GM10248 (cell line): ENCODE results near the gene HK1.
"Not testable (repeated sequence)": the region's sequence is repeated elsewhere in the genome, so short reads cannot be mapped to it uniquely, and the experiment has no call there.

ENCODE experiments used
- CTCF ChIA-PET: fragments of 300-600 bp; sonication (Branson Sonifier 250); formaldehyde crosslinking; extraction: SDS; loops from one replicate; lab custom pipeline; 2021; ENCODE audit warnings: antibody characterized with exemption; lab: Yijun Ruan, JAX
- POLR2A ChIA-PET: fragments of 350-650 bp; sonication (Branson Sonifier 250); formaldehyde crosslinking; extraction: SDS; loops from one replicate; lab custom pipeline; 2020; ENCODE audit warnings: antibody characterized with exemption; lab: Yijun Ruan, JAX
- DNase-seq: peaks from one replicate; pipeline ENCODE4 v3.0.0; 2012; ENCODE audit errors: extremely low spot score
- TF ChIP-seq, protein P1 (sequence below): IDR thresholded peaks from 2 replicates; pipeline ENCODE4 v1.5.1; 2012; ENCODE audit warnings: mild to moderate bottlenecking, low read depth; ENCODE audit errors: extremely low read depth, missing control alignments, control extremely low read depth

The HK1 gene

DNA sequence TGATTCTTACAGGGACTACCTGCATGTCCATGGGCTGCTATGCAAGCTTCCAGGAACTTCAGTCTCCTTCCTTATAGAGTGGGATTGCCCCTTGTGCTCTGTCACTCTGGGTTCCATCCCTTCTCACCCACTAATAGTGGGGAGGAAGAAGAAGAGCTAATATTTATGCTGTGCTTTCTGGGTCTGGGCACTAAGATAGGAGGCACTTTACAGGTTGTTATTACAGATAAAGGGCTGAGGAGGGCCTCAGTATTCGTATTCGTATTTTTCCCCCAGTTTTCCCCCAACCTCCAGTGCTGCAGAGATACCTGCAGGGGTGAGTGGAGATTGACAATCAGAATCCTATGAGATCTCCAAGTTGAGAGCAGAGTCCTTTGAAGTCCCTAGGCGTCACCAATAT, 14.2 kb downstream of the HK1 start:
- TF ChIP-seq, protein P1, sequence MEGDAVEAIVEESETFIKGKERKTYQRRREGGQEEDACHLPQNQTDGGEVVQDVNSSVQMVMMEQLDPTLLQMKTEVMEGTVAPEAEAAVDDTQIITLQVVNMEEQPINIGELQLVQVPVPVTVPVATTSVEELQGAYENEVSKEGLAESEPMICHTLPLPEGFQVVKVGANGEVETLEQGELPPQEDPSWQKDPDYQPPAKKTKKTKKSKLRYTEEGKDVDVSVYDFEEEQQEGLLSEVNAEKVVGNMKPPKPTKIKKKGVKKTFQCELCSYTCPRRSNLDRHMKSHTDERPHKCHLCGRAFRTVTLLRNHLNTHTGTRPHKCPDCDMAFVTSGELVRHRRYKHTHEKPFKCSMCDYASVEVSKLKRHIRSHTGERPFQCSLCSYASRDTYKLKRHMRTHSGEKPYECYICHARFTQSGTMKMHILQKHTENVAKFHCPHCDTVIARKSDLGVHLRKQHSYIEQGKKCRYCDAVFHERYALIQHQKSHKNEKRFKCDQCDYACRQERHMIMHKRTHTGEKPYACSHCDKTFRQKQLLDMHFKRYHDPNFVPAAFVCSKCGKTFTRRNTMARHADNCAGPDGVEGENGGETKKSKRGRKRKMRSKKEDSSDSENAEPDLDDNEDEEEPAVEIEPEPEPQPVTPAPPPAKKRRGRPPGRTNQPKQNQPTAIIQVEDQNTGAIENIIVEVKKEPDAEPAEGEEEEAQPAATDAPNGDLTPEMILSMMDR = no peak
- CTCF ChIA-PET = interaction anchor here (1.7 to 2.0 kb wide), 2 partner anchors 11 to 14 kb away, joined by 5 read pairs; partner anchors contain the start of gene HK1
- DNase-seq = no peak
- POLR2A ChIA-PET = no interaction called here

DNA sequence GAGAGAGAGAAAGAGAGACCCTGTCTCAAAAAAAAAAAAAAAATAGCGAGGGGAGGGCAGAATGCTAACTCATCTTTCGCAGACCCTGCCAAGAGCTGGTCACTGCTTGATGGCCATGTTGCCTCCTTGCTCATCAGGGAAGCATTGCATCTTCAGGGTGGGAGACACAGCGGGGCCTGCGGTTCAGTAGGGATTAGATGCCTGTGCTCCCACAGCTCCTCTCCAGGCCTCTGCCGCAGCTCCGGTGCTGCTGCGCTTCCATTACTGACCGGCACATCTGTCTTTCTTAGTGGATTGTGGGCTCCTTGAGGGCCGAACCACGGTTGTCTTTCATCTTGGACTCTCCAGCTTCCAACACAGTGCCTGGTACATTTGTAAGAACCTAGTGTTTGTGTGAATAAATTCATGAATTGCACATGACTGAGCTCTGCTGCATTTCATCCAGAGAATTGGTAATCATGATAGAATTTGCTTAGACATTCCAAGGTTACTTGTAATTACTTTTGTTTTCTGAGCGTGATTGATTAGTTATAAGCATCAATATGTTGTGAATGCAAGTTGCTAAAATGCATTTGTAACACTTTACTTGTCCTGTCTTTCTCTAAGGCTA, 16.8 kb downstream of the HK1 start:
- ChIA-PET CTCF (interaction anchor here (0.8 kb wide), 1 partner anchor 20 kb away, joined by 3 read pairs; no protein-coding TSS in a partner anchor), POLR2A (no interaction called here)
- no peak for DNase-seq
- TF ChIP-seq, protein P1 = no peak

DNA sequence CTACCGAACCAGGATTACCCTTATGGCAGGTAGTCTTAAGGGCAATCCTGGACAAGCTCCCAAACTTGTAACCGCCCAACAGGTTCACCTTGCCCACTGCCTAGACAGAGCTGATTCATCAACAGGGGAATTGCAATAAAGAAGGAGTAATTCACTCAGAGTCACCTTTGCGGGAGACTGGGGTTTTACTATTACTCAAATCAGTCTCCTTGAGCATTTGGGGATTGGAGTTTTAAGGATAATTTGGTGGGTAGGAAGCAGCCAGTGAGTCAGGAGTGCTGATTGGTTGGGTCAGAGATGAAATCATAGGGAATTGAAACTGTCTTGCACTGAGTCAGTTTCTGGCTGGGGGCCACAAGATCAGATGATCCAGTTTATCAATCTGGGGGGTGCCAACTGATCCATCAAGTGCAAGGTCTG, 25.3 kb downstream of the HK1 start:
- CTCF ChIA-PET = no interaction called here
- POLR2A ChIA-PET = no interaction called here
- TF ChIP-seq, protein P1 = no peak
- no peak for DNase-seq

DNA sequence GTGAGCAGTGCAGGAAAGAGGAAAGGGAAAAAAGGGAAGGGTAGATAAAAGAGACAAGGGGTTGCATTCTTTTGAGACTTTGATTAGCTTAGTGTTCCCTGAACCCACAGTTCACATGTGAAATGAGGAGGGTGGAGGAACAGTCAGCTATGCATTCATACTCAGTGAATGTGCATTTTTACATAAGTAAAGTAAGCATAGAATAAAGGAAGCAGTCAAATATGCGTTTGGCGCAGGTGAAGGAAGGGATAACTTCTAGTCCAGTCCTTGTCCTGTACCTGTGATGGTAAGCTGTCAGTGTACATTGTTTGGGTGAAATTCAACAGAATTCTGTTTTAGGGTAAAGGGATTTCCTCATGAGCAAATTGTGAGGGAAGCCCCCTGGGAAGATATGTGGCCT, 28.1 kb downstream of the HK1 start:
- CTCF ChIA-PET = interaction anchor here (1.7 to 2.1 kb wide), 2 partner anchors 11 to 19 kb away, joined by 7 read pairs; no protein-coding TSS in a partner anchor
- TF ChIP-seq, protein P1 = no peak
- no peak for DNase-seq
- POLR2A ChIA-PET = no interaction called here

DNA sequence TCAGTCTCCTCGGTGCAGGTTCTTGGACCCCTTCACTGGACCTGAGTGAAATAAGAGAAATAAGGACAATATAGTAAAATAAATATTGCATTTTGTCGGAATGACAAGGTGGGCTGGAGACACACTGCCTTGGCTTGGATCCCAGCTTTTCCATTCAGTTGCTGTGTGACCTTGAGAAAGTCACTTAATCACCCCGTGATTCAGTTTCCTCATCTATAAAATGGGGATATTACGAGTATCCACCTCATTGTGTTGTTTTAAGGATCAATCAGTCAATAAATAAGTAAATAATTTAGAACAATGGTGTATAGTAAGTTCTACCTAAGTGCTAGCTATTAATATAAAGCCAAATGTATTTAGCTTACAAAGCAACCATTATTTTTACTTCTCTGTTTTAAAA, 29.1 kb downstream of the HK1 start:
- CTCF ChIA-PET = interaction anchor here (1.7 to 2.1 kb wide), 2 partner anchors 10 to 17 kb away, joined by 7 read pairs; no protein-coding TSS in a partner anchor
- POLR2A ChIA-PET = no interaction called here
- TF ChIP-seq, protein P1 = no peak
- DNase-seq = no peak

DNA sequence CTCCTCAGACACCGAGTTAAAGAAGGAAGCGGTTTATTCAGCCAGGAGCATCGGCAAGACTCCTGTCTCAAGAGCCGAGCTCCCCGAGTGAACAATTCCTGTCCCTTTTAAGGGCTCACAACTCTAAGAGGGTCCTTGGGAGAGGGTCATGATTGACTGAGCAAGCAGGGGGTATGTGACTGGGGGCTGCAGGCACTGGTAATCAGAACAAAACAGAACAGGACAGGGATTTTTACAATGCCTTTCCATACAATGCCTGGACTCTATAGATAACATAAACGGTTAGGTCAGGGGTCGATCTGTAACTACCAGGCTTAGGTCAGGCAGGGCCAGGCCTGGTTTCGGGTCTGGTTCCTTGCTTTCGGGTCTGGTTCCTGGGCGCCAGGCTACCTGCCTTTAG, 30.0 kb downstream of the HK1 start:
- DNase-seq, CTCF ChIA-PET: not testable (repeated sequence)
- POLR2A ChIA-PET = interaction anchor here (0.6 kb wide), 1 partner anchor 320 kb away, joined by 8 read pairs; no protein-coding TSS in a partner anchor

DNA sequence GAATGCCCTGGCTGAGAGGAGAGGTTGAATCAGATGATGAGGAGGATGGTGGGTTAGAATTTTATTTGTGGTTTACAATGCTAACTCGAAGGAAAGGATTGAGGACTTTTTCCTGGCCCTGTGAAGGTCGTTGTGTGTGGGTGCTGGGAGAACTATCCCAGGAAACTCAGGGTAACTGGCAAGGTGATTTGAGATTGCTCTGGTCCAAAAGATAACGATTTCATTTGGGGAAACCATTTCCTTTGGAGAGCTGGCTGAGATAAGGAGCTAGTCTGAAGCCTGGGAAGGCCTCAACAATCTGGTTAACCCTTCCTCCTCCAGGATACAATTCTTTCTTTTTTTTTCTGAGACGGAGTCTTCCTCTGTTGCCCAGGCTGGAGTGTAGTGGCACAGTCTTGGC, 33.0 kb downstream of the HK1 start:
- POLR2A ChIA-PET = interaction anchor here (0.6 kb wide), 1 partner anchor 350 kb away, joined by 3 read pairs; no protein-coding TSS in a partner anchor

More for the DNA sequence above, 33.0 kb downstream of the HK1 start:
- TF ChIP-seq, protein P1 = no peak
- no peak for DNase-seq
- CTCF ChIA-PET = interaction anchor here (1.2 kb wide), 1 partner anchor 97 kb away, joined by 4 read pairs; no protein-coding TSS in a partner anchor
